WTC11 (cell line): ENCODE results near the gene SAPCD2.

Experiments used
- ATF3 ChIP-seq: sonication (generic); formaldehyde crosslinking; conservative IDR thresholded peaks from 2 replicates; pipeline ENCODE4 v1.8.1; 2022; ENCODE audit warnings: mild to moderate bottlenecking, missing genetic modification reagents
- IRF2 ChIP-seq: sonication (generic); formaldehyde crosslinking; IDR thresholded peaks from 2 replicates; pipeline ENCODE4 v1.8.0; 2022; ENCODE audit warnings: low read depth, missing genetic modification reagents, borderline replicate concordance
- TEAD4 ChIP-seq: sonication (generic); formaldehyde crosslinking; IDR thresholded peaks from 2 replicates; pipeline ENCODE4 v1.8.0; 2022; ENCODE audit warnings: mild to moderate bottlenecking, missing genetic modification reagents
- ZSCAN18 ChIP-seq: fragments of 250-450 bp; sonication (Bioruptor Pico); IDR thresholded peaks from 2 replicates; pipeline ENCODE4 v2.1.2; 2022; ENCODE audit warnings: mild to moderate bottlenecking, moderate library complexity
- TF ChIP-seq, protein P1 (sequence below): fragments of 200-600 bp; IDR thresholded peaks from 2 replicates; pipeline ENCODE4 v1.8.0; 2022; ENCODE audit warnings: antibody characterized with exemption
- TF ChIP-seq, protein P2 (sequence below): sonication (generic); formaldehyde crosslinking; IDR thresholded peaks from 2 replicates; pipeline ENCODE4 v1.8.1; 2022; ENCODE audit warnings: low read depth, missing genetic modification reagents, borderline replicate concordance

GRCh38 chr9:137025517-137025966 lies 44.8 kb downstream of the SAPCD2 start:
- TF ChIP-seq TEAD4 = no peak
- TF ChIP-seq, protein P1, sequence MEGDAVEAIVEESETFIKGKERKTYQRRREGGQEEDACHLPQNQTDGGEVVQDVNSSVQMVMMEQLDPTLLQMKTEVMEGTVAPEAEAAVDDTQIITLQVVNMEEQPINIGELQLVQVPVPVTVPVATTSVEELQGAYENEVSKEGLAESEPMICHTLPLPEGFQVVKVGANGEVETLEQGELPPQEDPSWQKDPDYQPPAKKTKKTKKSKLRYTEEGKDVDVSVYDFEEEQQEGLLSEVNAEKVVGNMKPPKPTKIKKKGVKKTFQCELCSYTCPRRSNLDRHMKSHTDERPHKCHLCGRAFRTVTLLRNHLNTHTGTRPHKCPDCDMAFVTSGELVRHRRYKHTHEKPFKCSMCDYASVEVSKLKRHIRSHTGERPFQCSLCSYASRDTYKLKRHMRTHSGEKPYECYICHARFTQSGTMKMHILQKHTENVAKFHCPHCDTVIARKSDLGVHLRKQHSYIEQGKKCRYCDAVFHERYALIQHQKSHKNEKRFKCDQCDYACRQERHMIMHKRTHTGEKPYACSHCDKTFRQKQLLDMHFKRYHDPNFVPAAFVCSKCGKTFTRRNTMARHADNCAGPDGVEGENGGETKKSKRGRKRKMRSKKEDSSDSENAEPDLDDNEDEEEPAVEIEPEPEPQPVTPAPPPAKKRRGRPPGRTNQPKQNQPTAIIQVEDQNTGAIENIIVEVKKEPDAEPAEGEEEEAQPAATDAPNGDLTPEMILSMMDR = no peak
- TF ChIP-seq, protein P2, sequence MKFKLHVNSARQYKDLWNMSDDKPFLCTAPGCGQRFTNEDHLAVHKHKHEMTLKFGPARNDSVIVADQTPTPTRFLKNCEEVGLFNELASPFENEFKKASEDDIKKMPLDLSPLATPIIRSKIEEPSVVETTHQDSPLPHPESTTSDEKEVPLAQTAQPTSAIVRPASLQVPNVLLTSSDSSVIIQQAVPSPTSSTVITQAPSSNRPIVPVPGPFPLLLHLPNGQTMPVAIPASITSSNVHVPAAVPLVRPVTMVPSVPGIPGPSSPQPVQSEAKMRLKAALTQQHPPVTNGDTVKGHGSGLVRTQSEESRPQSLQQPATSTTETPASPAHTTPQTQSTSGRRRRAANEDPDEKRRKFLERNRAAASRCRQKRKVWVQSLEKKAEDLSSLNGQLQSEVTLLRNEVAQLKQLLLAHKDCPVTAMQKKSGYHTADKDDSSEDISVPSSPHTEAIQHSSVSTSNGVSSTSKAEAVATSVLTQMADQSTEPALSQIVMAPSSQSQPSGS (CRISPR knock-in tag) = no peak
- TF ChIP-seq ZSCAN18 (CRISPR knock-in tag) = no peak
- no peak for TF ChIP-seq ATF3 (CRISPR knock-in tag)
- no peak for TF ChIP-seq IRF2 (CRISPR knock-in tag)
